LHCN-M2 (cell line): ENCODE results near the gene NECTIN4. TPM values are rescaled to one million over a fixed set of nuclear protein-coding genes. Genes with fewer than 3 reads are reported as not detected.
"Not testable (repeated sequence)": the region's sequence is repeated elsewhere in the genome, so short reads cannot be mapped to it uniquely, and the experiment has no call there.

Source experiments
- DNase-seq: peaks from one replicate; pipeline ENCODE4 v3.0.0-alpha.2; 2012; ENCODE audit warnings: low read depth
- total RNA-seq: library from RNA; depleted of rRNA; stranded (reverse); fragments of >200 nt; gene quantifications from 2 replicates; pipeline ENCODE4 v1.2.3, GENCODE V29; 2014; rRNA removed

Gene NECTIN4
- total RNA-seq, 1 experiment from 2014 or later = not detected

GRCh38 chr1:161031874-161032273, 57.5 kb downstream of the NECTIN4 start:
- DNase-seq = no peak

- DNase-seq = not testable (repeated sequence)
Measured at GRCh38 chr1:161029466-161029865, 59.9 kb downstream of the NECTIN4 start.

DNA sequence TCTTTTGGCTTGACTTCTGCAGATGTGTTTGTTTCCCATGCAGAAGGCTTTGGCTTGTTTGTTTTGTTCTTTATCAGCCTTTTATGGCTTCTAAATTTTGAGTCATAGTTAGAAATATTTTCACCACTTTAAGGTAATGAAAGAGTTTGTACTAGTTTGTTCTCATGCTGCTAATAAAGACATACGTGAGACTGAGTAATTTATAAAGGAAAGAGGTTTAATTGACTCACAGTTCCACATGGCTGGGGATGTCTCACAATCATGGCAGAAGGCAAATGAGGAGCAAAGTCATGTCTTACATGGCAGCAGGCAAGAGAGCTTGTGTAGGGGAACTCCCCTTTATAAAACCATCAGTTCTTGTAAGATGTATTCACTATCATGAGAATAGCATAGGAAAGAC, 62.4 kb downstream of the NECTIN4 start:
- not testable (repeated sequence) for DNase-seq

DNA sequence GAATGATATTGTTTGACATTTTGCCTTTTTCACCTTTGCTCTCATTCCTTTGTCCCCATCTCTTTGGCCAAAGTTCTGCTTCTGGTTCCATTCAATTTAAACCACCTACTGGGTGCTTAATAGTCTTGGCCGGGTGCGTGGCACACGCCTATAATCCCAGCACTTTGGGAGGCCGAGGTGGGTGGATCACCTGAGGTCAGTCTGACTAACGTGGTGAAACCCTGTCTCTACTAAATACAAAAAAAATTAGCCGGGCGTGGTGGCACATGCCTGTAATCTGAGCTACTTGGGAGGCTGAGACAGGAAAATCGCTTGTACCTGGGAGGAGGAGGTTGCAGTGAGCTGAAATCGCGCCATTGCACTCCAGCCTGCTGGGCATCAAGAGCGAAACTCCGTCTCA, 66.9 kb downstream of the NECTIN4 start:
- DNase-seq = not testable (repeated sequence)

- DNase-seq = no peak
Measured at GRCh38 chr1:161021970-161022353, 67.4 kb downstream of the NECTIN4 start.

DNA sequence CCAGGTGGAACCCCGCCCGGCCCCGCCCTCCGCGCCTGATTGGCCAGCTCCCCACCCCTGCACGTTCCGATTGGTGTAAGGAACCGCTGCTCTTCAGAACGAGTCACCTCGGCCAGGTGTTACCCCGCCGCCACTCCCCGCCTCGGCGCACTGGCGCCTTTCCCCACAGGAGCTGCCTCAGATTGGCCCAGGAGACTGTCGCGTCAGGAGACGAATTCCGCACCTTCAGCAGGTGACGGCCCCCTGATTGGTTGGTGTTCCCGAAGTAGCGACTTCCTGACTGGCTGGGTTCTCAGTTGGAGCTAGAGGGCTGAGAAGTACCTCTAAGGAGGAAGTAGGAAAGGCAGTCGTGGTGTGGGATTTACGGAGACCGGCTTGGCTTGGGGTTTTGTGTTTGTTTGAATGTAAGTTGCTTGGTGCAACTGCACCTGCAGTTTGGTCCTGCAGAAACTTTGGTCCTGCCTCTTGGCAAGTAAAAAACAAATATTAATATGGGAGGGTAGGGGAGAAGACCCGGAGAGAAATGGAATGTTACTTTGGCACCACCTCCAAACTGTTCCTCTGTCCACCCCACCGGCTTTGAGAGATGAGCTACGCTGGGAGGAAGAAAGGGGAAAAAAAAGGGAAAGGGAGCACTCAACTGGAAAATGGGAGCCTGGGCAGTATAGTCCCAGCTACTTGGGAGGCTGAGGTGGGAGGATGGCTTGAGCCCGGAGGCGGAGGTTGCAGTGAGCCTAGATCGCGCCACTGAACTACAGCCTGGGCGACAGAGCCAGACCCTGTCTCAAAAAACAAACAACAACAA, 68.0 kb downstream of the NECTIN4 start:
- DNase-seq = no peak

Other genes starting within 250 kb of the NECTIN4 start
- not detected in 2 replicates for gene CD244, start 226.7 kb downstream of the NECTIN4 start, total RNA-seq
- not detected in 2 replicates for gene ITLN1, start 204.4 kb downstream of the NECTIN4 start, total RNA-seq
- gene ITLN2, start 134.7 kb downstream of the NECTIN4 start, total RNA-seq = not detected in 2 replicates
- gene F11R, start 68.4 kb downstream of the NECTIN4 start, total RNA-seq = 1.4 and 2.6 TPM in 2 replicates
- gene TSTD1, start 50.6 kb downstream of the NECTIN4 start, total RNA-seq = 14.7 and 27.3 TPM in 2 replicates
- 76.0 and 83.2 TPM in 2 replicates for gene USF1, start 43.6 kb downstream of the NECTIN4 start, total RNA-seq
- gene ARHGAP30, start 19.7 kb downstream of the NECTIN4 start, total RNA-seq = not detected in 2 replicates
- gene KLHDC9, start 8.8 kb upstream of the NECTIN4 start, total RNA-seq = 0.29 and 0.71 TPM in 2 replicates
- gene PFDN2, start 28.5 kb upstream of the NECTIN4 start, total RNA-seq = 58.6 and 87.5 TPM in 2 replicates
- 25.6 and 28.4 TPM in 2 replicates for gene NIT1, start 28.5 kb upstream of the NECTIN4 start, total RNA-seq
- 27.7 and 29.6 TPM in 2 replicates for gene DEDD, start 43.1 kb upstream of the NECTIN4 start, total RNA-seq
- 50.0 and 90.6 TPM in 2 replicates for gene UFC1, start 64.4 kb upstream of the NECTIN4 start, total RNA-seq
- gene USP21, start 69.9 kb upstream of the NECTIN4 start, total RNA-seq = 9.1 and 15.3 TPM in 2 replicates
- gene PPOX, start 76.9 kb upstream of the NECTIN4 start, total RNA-seq = 15.3 and 17.8 TPM in 2 replicates
- gene B4GALT3, start 87.9 kb upstream of the NECTIN4 start, total RNA-seq = 40.4 and 42.6 TPM in 2 replicates
- 5.0 and 5.4 TPM in 2 replicates for gene ADAMTS4, start 109.5 kb upstream of the NECTIN4 start, total RNA-seq
- 115 and 133 TPM in 2 replicates for gene NDUFS2, start 112.8 kb upstream of the NECTIN4 start, total RNA-seq
- 0.86 and 1.2 TPM in 2 replicates for gene FCER1G, start 125.7 kb upstream of the NECTIN4 start, total RNA-seq
- not detected in 2 replicates for gene APOA2, start 134.1 kb upstream of the NECTIN4 start, total RNA-seq
- gene TOMM40L, start 136.5 kb upstream of the NECTIN4 start, total RNA-seq = 9.8 and 12.6 TPM in 2 replicates
- gene NR1I3, start 148.6 kb upstream of the NECTIN4 start, total RNA-seq = not detected in 2 replicates
- 0.17 TPM in 1 of 2 replicates, not detected in the other for gene PCP4L1, start 169.2 kb upstream of the NECTIN4 start, total RNA-seq
- gene MPZ, start 220.4 kb upstream of the NECTIN4 start, total RNA-seq = 10.7 TPM in 2 replicates
- gene SDHC, start 224.8 kb upstream of the NECTIN4 start, total RNA-seq = 32.8 and 34.1 TPM in 2 replicates